ENCODE results near the gene PIGN. TPM values are rescaled to one million over a fixed set of nuclear protein-coding genes. Genes with fewer than 3 reads are reported as not detected.

The PIGN gene
- polyA plus RNA-seq, 1 donor from 2014 or later = 14.7 TPM

DNA sequence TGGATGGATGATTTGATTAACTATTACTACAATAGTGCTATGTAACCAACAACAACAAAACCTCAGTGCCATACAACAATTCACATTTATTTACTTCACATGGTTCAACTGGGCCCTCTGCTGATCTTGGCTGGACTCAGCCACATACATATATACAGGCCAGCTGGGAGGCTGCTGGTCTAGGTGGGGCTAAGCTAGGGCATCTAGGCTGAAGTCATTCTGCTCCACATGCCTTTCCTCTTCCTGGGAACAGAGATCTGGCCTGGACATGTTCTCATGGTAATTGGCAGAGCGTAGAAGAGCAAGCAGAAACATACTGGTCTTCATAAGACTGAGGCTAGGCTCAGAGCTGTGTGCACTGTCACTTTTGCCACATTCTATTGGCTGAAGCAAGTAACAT lies 191.2 kb downstream of the PIGN start:
- Mint-ChIP-seq H3K4me1 (no peaks in the 10 kb centered on the region), H3K4me3 (no peak overlapping the region), H3K36me3 (no peaks in the 10 kb centered on the region), H3K27ac (no peak overlapping the region), H3K27me3 (peaks cover 2% of the 10 kb centered on the region), H3K9me3 (peaks cover 0 to 4% (median 3%) of the 10 kb centered on the region in 3 donors)

GRCh38 chr18:61993831-61994230 lies 193.0 kb downstream of the PIGN start:
- Mint-ChIP-seq H3K9me3 (no peaks in the 10 kb centered on the region), H3K27me3 (peaks cover 2% of the 10 kb centered on the region), H3K27ac (no peak overlapping the region), H3K4me1 (no peaks in the 10 kb centered on the region), H3K4me3 (no peak overlapping the region), H3K36me3 (no peaks in the 10 kb centered on the region)

- Mint-ChIP-seq H3K36me3 (no peaks in the 10 kb centered on the region), H3K27me3 (peaks cover 2% of the 10 kb centered on the region), H3K4me3 (no peak overlapping the region), H3K9me3 (no peaks in the 10 kb centered on the region), H3K4me1 (no peaks in the 10 kb centered on the region), H3K27ac (no peak overlapping the region)
These were observed 193.9 kb downstream of the PIGN start for GRCh38 chr18:61992923-61993322.

- H3K27me3 Mint-ChIP-seq = peaks cover 2% of the 10 kb centered on the region
- H3K9me3 Mint-ChIP-seq = no peaks in the 10 kb centered on the region
- H3K4me1 Mint-ChIP-seq = no peaks in the 10 kb centered on the region
- no peak overlapping the region for H3K27ac Mint-ChIP-seq
- H3K36me3 Mint-ChIP-seq = no peaks in the 10 kb centered on the region
- no peak overlapping the region for H3K4me3 Mint-ChIP-seq
These were observed 194.6 kb downstream of the PIGN start for GRCh38 chr18:61992285-61992684.

DNA sequence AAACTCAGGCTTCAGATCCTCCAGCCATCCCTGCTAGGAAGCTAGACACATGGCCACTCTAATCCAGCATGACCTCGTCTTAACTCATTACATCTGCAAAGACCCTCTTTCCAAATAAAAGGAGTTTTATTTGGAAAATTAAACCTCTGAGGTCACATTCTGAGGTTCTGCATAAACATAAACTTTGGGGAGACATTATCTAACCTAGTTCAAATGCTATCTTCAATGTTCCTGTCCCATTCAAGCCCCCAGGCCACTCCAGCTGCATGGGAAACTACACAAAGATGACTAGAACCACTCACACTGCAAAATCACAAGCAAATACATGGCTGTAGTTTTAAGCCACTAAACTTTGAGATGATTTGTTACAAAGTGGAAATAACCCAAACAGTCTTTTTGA lies 195.0 kb downstream of the PIGN start:
- no peaks in the 10 kb centered on the region for H3K9me3 Mint-ChIP-seq
- no peak overlapping the region for H3K27ac Mint-ChIP-seq
- no peak overlapping the region for H3K4me3 Mint-ChIP-seq
- no peaks in the 10 kb centered on the region for H3K4me1 Mint-ChIP-seq
- H3K27me3 Mint-ChIP-seq = peaks cover 2% of the 10 kb centered on the region
- H3K36me3 Mint-ChIP-seq = no peaks in the 10 kb centered on the region

GRCh38 chr18:61991201-61991600 lies 195.7 kb downstream of the PIGN start:
- H3K27ac Mint-ChIP-seq = no peak overlapping the region
- peaks cover 2% of the 10 kb centered on the region for H3K27me3 Mint-ChIP-seq
- H3K4me1 Mint-ChIP-seq = no peaks in the 10 kb centered on the region
- H3K9me3 Mint-ChIP-seq = no peaks in the 10 kb centered on the region
- H3K4me3 Mint-ChIP-seq = no peak overlapping the region
- H3K36me3 Mint-ChIP-seq = no peaks in the 10 kb centered on the region

Other genes starting within 250 kb of the PIGN start
- 5.5 TPM for gene RELCH, start 199 bp upstream of the PIGN start, polyA plus RNA-seq
- not detected for gene TNFRSF11A, start 138.3 kb upstream of the PIGN start, polyA plus RNA-seq